GM21786 (cell line): ENCODE results near the gene CHRNB2.

Experiments used
- ATAC-seq: cut with Tn5 transposase; IDR thresholded peaks from one replicate; pipeline ENCODE4 v1.9.1; 2021; ENCODE audit not compliant: unreplicated experiment

Gene CHRNB2

DNA sequence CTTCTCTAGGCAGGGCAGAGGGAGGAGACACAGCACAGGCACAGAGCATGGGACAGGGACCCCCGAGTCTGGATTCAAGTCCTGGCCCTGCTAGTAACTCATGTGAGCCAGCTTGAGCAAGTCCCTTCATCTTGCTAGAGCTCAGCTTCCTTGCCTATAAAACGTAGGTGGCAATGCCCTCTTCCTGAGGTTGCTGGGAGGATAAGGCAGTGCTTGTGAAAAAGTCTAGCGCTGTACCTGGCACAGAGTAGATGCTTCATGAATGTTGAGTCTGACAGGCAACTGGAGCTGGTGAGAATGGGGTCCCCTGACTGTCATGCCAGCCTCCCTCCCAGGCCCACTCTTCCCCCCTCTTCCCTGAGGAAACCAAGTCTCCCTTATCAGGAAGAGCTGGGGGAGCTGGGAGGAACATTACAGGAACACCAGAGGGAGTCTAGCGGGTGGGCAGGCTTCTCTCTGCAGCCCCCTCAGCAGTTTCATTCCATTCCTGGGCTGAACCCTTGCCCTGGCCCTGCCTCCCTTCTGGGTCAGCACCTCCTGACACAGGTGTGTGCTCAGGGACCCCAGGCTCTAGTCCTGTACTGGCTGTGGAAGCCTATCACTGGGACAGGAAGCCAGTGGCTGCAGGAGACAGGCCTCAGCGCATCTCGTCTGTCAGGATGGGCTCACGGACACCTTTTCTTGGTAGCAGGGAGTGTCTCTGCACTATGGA, 9.9 kb downstream of the CHRNB2 start:
- ATAC-seq, result no peak

DNA sequence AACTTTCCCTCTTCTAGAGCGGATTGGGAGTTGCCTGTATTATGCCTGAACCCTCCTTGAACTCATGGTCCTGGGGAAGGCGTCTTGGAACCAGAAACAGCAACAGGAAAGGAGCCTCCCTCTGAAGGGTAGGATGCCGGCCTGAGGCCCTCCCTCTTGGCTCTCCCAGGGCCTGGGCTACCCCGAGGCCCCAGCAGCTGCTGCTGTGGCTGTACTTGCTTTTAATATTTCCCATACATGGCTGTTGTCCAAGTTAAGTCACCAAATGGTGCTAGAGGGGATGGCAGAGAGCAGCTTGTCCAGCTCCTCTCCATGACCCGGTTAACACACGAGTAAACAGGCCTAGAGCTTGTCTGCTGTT, 10.5 kb downstream of the CHRNB2 start:
- no peak for ATAC-seq

- no peak for ATAC-seq
Measured at GRCh38 chr1:154579374-154579773, 11.8 kb downstream of the CHRNB2 start.

- no peak for ATAC-seq
Measured at GRCh38 chr1:154581766-154582165, 14.2 kb downstream of the CHRNB2 start.

DNA sequence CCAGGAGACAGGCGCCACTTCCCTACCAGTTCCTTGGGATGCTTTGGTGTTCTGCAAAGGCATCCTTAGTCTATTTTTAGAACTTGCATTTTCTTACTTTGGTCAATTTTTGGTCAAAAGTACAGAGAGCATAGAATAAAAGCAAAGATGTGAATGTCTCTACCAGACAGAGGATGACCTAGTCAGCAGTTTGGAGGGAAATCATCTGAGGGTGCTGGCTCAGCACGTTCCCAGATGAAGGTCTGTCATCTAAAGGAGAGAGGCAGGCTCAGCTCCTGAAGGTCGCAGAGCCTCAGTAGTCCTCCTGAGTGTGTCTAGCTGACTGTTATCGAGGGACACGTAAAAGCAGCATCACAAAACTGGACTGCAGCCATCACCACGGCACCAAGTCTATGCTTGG, 15.3 kb downstream of the CHRNB2 start:
- ATAC-seq, result no peak

GRCh38 chr1:154583773-154584172, 16.2 kb downstream of the CHRNB2 start:
- ATAC-seq, result no peak

DNA sequence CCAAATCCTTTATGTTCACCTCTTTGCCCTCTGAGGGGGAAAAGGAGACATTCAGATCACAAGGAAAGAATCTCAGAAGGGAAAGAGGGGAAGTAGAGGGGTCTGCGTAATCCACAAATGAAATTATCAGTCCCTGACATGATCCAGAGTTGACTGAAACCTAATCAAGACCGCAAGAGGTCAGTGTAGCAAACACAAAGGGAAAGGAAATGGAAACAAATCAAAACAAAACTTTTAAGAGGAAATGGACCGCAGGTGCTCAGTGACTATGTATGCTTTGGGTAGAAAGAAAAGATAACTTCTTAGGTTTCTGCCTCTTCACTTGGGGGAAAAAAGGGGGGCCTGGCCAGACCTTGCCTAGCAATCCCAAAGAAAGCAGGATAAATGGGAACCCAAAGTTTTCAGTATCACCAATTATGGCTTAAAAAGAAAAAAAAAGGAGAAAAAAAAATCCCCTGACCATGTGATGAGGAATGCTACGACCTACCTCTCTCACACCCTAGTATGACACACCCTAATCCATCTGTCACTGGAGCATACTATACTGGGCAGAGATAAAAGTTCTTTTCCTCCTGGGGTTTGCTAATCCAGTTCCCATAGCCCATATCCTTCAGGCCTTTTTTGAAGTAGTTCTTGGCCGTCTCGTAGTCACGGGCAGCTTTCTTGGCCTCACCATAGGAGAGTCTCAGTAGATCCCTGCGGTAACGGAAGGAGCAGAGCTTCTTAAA, 16.9 kb downstream of the CHRNB2 start:
- no peak for ATAC-seq

DNA sequence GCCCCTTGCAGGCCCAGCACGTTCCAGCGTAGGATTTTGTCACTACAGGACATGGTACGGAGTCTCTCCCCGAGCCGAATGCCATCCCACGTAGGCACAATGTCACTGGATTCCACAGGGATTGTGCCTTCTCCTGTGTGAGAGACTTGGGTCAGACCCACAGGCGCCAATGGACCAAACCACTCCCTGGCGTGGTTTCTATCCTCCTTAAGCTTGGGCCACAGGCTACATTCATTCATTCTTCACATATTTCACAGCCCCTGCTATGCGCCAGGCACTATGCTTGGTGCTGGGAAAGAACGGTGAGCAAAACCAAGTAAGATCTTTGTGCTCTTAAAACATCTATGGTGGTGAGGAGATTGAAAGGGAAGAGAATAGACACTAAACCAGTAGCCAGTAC, 18.7 kb downstream of the CHRNB2 start:
- ATAC-seq, result no peak

DNA sequence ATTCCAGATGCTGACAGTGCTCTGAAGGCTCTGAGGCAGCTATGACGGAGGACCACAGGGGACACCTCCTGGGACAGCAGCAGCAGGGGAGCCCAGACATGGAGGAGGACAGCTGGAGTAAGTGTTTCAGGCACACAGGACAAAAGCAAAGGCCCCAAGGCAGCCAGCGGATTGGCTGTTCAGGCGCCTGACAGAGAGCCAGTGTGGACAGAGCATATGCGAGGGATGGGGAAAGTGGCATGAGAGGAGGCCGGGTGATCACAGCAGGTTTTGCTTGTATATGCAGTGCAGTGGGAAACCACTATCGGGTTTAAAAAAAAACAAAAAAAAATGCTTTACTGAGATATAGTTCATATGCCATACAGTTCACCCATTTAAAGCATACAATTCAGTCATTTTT, 19.1 kb downstream of the CHRNB2 start:
- no peak for ATAC-seq

DNA sequence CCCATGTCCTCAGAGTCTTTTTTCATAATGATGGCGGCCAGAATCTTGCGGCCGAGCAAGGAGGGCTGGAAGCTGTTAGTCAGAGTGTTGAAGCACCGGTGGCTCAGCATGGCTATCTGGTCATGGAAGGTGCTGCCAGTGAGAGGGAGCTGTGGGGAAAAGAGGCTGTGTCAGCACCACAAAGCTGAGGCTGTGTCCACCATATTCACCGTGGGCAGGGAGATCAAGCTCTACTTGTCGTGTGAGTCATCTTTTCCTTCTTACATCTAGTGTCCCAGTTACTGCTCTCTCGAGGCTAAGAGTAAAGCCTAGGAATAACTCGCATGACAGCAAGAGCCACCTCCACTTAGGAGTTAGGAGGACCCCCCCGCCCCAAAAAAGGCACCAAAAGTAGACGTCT, 22.2 kb downstream of the CHRNB2 start:
- no peak for ATAC-seq

GRCh38 chr1:154590756-154591155, 23.2 kb downstream of the CHRNB2 start:
- no peak for ATAC-seq

- ATAC-seq, result no peak
Measured at GRCh38 chr1:154591206-154591605, 23.6 kb downstream of the CHRNB2 start.

GRCh38 chr1:154593390-154593789, 25.8 kb downstream of the CHRNB2 start:
- ATAC-seq, result no peak

GRCh38 chr1:154594811-154595210, 27.2 kb downstream of the CHRNB2 start:
- ATAC-seq, result no peak

DNA sequence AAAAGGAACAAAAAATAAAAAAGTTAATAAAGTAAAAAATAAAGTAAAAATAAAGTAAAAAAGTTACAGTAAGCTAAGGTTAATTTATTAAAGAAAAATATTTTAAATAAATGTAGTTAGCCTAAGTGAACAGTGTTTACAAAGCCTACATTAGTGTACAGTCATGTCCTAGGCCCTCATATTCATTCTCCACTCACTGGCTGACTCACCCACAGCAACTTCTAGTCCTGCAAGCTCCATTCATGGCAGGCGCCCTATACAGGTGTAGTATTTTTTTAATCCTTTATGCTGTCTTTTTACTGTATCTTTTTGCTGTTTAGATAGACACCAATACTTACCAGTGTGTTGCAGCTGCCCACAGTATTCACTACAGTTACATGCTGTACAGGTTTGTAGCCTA, 28.0 kb downstream of the CHRNB2 start:
- ATAC-seq, result no peak

DNA sequence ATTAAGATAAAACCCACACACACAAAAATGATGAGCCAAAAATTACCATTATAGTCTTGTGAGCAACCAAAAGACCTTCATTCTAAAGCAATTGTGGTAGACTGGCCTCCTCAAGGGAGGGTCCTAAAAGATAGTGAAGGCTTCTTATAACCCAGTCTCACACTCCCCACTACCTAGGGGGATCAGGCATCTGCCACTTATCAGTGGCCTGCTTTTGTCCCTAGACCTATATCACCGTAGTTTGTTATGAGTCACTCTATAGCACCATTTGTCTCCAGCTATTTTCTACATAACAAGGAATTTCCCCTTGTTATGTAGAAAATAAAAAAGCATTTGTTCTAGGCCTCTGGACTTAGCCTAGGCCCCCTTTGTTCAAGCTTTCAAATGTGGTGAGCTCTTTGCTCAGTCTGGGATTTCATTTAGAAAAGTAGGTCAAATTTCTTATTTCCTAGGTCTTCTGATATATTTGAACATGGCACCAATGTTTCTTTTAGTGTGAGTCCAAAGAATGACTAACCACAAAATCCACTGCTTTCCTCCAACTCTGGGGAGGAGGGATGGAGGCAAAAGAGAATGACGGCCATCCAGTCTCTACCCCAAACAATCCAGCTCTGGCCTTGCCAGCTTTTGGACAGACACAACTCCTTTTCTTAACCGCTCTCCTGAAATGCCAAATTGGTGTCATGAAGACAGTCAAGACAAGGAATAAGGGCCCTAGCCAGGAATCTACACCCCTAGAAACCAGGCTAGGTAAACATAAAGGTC, 31.5 kb downstream of the CHRNB2 start:
- no peak for ATAC-seq

DNA sequence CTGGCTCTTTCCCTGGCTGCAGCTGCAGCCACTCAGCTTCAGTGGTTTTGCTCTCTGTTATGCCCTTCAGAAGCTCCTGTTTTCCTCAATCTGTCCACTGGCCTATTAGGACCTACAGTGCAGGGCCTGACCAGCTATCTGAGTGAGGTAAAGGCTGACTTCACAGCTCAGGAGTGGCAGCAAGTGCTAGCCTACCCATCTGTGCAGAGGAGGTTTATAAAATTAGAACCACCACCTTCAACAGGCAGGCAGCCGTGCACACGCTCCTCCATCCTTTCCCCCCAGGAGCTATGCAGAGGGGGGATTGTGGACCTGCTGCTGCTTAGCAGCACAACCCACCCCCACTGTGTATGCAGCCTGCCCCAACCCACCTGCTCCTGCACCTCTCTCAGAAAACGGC, 32.1 kb downstream of the CHRNB2 start:
- ATAC-seq, result no peak

- no peak for ATAC-seq
Measured at GRCh38 chr1:154603317-154603716, 35.7 kb downstream of the CHRNB2 start.

GRCh38 chr1:154605534-154605933, 38.0 kb downstream of the CHRNB2 start:
- ATAC-seq, result no peak

GRCh38 chr1:154607106-154607608, 39.6 kb downstream of the CHRNB2 start:
- no peak for ATAC-seq

DNA sequence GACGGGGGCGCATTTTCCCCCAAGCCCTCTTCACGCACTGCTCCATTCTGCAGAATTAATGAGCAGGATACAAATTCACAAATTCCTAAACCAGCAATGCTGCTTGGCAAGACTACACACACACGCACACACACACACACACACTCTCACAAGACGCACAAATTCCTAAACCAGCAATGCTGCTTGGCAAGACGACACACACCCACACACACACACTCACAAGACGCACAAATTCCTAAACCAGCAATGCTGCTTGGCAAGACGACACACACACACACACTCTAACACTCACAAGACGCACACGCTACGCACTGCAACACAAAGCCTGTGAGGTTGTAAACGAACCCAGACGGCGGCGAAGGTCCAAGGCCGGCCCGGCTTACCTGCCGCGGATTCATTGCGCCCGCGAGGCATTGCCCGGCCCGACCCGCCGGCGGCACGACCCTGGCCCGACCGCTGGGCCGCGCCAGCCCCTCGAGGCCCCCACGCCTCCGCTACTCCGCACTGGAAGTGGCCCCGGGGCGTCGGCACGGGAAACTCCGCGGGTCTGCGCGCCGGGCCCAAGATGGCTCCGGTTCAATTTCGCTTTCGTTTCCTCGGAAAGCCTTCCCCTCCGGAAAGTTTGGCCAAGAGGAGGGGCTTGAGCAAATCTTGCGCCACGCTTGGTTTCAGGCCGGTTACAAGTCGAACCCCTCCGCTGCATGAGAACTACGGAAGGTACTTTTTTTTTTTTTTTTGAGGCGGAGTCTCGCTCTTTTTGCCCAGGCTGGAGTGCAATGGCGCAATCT, 40.2 kb downstream of the CHRNB2 start, which contains the start of gene ADAR:
Gene ADAR, minus strand, starts transcription at position 578 of the 788 bp plus-strand sequence. Its CDS starts 180 bp downstream, at position 398.
- peak; percentile 62 for ATAC-seq
